HG02852 (cell line): ENCODE results near the gene GRIK4.

Source experiments
- ATAC-seq: cut with Tn5 transposase; IDR thresholded peaks from one replicate; pipeline ENCODE4 v1.9.1; 2021; ENCODE audit warnings: mild to moderate bottlenecking, moderate library complexity; ENCODE audit not compliant: unreplicated experiment

The GRIK4 gene

GRCh38 chr11:120630122-120630521, 118.6 kb downstream of the GRIK4 start:
- ATAC-seq, result no peak

GRCh38 chr11:120632579-120632978, 121.0 kb downstream of the GRIK4 start:
- ATAC-seq, result no peak

GRCh38 chr11:120633616-120634393, 122.3 kb downstream of the GRIK4 start:
- no peak for ATAC-seq

- no peak for ATAC-seq
Measured at GRCh38 chr11:120634706-120635105, 123.2 kb downstream of the GRIK4 start.

GRCh38 chr11:120635136-120635810, 123.7 kb downstream of the GRIK4 start:
- ATAC-seq, result no peak

- no peak for ATAC-seq
Measured at GRCh38 chr11:120637131-120637530, 125.6 kb downstream of the GRIK4 start.

GRCh38 chr11:120642196-120642894, 130.8 kb downstream of the GRIK4 start:
- ATAC-seq, result no peak

GRCh38 chr11:120643284-120643683, 131.7 kb downstream of the GRIK4 start:
- ATAC-seq, result no peak

- ATAC-seq, result no peak
Measured at GRCh38 chr11:120645639-120646038, 134.1 kb downstream of the GRIK4 start.

- no peak for ATAC-seq
Measured at GRCh38 chr11:120646206-120646605, 134.7 kb downstream of the GRIK4 start.

- ATAC-seq, result no peak
Measured at GRCh38 chr11:120647681-120648080, 136.1 kb downstream of the GRIK4 start.

- ATAC-seq, result no peak
Measured at GRCh38 chr11:120648771-120649170, 137.2 kb downstream of the GRIK4 start.

GRCh38 chr11:120649316-120649715, 137.8 kb downstream of the GRIK4 start:
- no peak for ATAC-seq

GRCh38 chr11:120651396-120651795, 139.8 kb downstream of the GRIK4 start:
- ATAC-seq, result no peak

GRCh38 chr11:120651836-120652235, 140.3 kb downstream of the GRIK4 start:
- ATAC-seq, result no peak

- no peak for ATAC-seq
Measured at GRCh38 chr11:120652705-120653335, 141.3 kb downstream of the GRIK4 start.

- no peak for ATAC-seq
Measured at GRCh38 chr11:120655589-120655988, 144.0 kb downstream of the GRIK4 start.

- ATAC-seq, result peak; percentile 61
Measured at GRCh38 chr11:120657306-120658070, 145.9 kb downstream of the GRIK4 start.

GRCh38 chr11:120658071-120658423, 146.5 kb downstream of the GRIK4 start:
- ATAC-seq, result peak; percentile 68

- no peak for ATAC-seq
Measured at GRCh38 chr11:120659076-120659475, 147.5 kb downstream of the GRIK4 start.
